ENCODE measurements around the gene CDH3.

DNA sequence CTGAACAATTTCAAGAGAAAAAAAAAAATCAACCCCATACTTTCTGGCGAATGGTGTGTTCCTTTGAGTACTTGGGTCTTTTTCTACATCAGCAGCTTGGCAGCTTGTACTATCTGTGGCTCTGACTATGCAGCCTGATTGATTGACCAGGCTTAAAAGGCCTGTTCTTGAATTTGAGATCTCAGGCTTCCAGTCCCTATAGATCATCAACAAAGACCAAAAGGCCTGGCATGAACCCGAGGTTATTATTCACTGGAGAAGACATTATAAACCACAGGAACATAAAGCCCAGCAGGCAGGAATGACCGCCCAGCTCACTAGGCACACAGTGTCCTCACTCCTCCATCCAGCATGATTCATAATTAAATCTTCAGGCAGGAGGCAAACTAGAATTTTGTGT, 32.1 kb upstream of the CDH3 start:
- TF ChIP-seq, protein P1, sequence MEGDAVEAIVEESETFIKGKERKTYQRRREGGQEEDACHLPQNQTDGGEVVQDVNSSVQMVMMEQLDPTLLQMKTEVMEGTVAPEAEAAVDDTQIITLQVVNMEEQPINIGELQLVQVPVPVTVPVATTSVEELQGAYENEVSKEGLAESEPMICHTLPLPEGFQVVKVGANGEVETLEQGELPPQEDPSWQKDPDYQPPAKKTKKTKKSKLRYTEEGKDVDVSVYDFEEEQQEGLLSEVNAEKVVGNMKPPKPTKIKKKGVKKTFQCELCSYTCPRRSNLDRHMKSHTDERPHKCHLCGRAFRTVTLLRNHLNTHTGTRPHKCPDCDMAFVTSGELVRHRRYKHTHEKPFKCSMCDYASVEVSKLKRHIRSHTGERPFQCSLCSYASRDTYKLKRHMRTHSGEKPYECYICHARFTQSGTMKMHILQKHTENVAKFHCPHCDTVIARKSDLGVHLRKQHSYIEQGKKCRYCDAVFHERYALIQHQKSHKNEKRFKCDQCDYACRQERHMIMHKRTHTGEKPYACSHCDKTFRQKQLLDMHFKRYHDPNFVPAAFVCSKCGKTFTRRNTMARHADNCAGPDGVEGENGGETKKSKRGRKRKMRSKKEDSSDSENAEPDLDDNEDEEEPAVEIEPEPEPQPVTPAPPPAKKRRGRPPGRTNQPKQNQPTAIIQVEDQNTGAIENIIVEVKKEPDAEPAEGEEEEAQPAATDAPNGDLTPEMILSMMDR (IDR thresholded peaks at IDR 0.05) = no peak
- no peak for TF ChIP-seq POLR2A (IDR thresholded peaks at IDR 0.05)
